IPS-NIHi11 (cell line): ENCODE measurements around the gene E2F3.
"Not testable (repeated sequence)": the region's sequence is repeated elsewhere in the genome, so short reads cannot be mapped to it uniquely, and the experiment has no call there.

ENCODE experiments used
- DNase-seq: peaks from one replicate; pipeline ENCODE4 v3.0.0; 2012; ENCODE audit warnings: mixed read lengths, low spot score

The E2F3 gene

DNA sequence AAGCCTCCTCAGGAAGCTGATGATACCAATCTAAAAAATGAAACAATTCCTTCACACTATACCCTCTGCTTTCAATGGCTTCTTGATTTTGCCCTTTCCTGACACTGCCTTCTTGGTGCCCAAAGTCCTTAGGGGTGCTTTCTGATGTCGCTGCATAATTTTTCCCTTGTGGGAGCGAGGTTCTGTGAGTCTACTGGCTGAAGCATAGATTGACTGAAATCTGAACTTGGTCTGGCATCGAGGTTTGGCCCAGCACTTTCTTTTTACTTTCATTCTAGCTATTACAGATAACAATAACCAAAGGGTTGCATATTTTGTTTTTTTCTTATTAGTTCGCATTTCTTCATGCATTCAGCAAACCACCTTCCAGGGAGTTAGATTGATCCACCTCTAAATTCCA, 65.8 kb downstream of the E2F3 start:
- DNase-seq: no peak

DNA sequence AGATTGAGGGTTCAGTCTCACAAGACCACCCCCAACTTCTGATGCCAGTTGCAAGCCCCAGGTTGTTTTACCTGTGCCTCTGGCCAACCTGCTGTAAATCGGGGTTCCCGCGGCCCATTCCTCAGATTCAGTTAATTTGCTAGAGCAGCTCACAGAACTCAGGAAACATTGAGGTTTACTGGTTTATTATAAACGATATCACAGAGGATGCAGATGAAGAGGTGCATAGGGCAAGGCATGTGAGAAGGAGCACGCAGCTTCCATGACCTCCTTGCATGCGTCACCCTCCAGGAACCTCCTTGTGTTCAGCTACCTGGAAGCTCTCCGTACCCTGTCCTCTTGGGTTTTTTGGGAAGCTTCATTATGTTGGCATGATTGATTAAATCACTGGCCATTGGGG, 66.5 kb downstream of the E2F3 start:
- DNase-seq: no peak

- no peak for DNase-seq
These were observed 71.1 kb downstream of the E2F3 start for GRCh38 chr6:20472748-20473147.

DNA sequence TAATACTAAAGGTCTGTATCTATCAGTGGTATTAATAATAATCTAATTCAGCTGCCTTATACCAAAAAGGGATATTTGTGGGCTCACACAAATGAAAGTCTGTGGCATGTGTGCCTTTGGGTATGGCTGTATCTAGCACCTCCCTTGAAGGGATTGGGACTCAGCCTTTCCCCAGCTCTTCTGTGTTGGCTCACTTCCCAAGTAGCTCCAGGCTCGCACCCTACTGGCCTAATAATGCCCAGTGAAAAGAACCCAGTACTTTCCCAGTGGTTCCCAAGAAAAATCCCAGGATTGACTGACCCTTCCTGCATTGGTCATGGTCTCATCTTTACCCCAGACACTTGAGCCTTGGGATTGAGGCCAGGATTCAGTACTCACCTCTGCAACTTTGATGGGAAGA, 71.8 kb downstream of the E2F3 start:
- DNase-seq: no peak

DNA sequence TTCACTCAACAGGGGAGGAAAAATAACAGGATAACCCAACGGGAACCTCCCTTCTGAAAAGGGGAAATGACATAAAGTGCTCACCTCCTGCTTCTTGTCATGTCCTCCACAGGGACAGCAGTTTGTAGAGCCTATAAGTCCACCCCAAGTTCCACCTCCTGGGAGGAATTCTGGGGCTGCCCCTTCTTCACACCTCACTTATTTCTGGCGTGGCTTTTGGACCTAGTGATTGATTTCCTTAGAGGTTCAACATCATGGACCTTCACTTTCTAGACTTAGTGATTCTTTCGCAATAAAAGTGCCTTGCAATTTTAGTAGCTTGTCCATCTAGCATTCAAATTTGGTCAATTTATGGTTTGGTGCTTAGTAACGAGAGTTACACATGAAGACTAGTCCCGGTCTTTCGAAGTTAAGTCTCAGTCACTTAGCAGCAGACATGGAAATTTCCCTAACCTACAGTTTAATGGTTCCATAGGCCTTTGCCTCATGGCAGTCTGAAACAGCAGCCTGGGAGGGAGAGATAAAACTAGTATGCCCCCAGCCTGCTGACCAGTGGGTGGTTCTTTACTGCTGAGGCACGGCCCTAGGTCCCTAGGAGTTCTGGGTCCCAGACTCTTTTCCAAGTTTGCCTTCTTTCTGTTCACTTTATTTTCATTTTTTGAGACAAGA, 73.3 kb downstream of the E2F3 start:
- no peak for DNase-seq

GRCh38 chr6:20476501-20477043, 74.9 kb downstream of the E2F3 start:
- DNase-seq: no peak

GRCh38 chr6:20477485-20477884, 75.8 kb downstream of the E2F3 start:
- no peak for DNase-seq

DNA sequence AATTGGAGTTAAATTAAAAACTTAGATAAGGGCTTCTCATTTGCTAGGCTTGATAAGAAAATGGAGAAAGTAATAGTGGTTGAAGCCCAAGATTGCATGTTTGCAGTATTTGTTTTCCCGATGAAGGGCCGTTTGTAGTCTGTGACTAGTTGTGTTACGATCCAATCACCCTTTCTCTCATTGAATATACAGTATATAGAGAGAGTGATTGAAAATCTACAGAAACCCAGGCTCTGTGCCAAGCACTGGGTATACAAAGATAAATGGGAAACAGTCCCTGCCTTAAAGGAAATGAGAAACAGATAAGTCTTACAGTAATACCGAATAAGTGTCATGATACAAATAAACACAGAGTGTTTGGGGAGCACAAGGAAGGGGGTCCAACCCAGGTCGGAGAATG, 77.4 kb downstream of the E2F3 start:
- DNase-seq: no peak

- no peak for DNase-seq
These were observed 77.8 kb downstream of the E2F3 start for GRCh38 chr6:20479526-20479925.

- DNase-seq: no peak
These were observed 79.6 kb downstream of the E2F3 start for GRCh38 chr6:20481281-20481680.

DNA sequence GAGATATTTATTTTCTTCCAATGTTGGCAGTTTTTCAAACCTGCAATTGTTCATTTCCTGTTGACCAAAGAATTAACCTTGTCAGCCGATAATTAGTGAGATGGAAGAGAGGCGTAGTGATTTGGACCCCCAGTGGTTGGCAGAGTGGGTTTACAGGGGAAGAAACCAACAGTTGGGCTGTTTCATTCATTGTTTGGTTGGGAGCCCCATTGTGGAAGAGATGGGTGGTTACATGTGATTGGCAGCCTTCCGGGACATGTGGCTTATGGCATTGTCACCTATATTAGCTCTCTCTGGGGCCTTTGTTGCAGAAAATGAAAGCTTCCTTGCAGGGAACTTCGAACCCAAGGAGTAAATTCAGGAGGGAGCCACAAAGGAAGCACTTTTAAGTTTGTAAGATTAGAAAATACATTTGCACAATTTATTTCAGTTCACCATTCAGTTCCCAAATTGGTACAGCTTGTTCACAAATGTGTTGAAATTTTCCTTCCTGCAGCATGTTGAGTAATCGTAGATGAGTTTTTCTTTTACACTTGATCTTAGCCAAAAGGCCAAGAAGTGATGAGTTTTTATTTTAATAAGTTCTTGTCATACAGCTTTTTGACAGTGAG, 82.3 kb downstream of the E2F3 start:
- DNase-seq: peak; percentile 17

DNA sequence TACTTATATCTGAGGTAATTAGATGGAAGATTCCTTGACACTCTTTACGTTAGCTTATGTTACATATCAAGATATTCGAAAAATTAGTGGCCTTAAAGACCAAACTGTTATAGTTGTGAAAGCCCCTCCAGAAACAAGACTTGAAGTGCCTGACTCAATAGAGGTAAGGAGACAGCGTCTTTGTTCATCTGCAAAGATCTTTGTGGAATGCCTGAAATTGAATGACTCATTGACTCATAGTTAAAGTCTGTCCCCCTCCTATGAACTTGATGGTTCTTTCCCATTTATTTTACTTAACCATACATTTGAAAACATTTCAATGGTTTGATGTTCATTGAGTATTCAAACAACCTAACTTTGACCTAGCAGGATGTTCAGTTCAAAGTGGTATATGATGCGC, 85.0 kb downstream of the E2F3 start:
- DNase-seq: no peak

DNA sequence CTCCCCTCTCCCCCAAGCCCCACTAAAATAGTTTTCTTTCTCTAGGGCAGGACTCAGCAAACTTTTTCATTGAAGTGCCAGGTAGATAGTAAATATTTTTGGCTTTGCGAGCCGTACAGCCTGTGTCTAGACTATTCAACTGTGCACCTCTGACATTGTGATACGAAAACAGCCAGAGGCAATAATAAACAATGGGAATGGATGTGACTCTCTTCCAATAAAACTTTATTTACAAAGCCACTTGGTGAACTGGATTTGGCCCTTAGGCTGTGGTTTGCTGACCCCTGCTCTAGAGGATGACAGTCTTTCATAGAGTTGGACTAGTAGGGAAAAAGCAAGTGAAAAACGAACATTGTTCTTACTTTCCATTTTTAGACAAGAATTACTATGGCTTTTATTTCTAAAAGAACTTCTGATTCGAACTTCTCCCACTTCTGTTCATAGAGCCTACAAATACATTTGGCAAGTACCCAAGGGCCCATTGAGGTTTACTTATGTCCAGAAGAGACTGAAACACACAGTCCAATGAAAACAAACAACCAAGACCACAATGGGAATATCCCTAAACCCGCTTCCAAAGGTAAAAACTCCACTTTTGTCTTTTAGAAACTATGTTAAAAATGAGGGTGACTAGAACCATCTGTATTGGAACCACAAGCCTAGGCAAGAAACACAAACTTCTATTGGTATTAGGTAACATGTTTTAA, 86.1 kb downstream of the E2F3 start:
- DNase-seq: no peak

DNA sequence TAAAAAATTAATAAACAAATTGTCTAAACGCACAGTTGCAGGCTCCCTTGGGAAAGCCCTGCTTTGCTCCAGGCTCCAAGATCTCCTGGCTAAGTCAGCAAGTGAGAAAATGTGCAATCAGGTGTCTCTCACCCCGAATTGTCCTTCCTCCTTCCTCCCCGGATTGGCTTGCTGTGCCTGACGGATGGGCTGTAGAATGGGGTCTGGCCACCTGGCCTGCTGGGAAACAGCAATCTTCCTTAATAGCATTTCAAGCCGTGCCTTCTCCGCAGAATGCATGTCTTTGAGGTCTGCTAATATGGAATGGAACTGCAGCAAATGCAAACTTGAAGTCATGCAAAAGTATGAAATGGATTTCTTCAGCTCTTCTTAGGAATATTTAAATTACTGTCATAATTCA, 88.9 kb downstream of the E2F3 start:
- DNase-seq: no peak

- DNase-seq: no peak
These were observed 90.4 kb downstream of the E2F3 start for GRCh38 chr6:20492099-20492498.

GRCh38 chr6:20497216-20498040, 95.7 kb downstream of the E2F3 start:
- DNase-seq: no peak

GRCh38 chr6:20498041-20498385, 96.3 kb downstream of the E2F3 start:
- DNase-seq: no peak

- DNase-seq: no peak
These were observed 107.5 kb downstream of the E2F3 start for GRCh38 chr6:20509212-20509611.

GRCh38 chr6:20511852-20512251, 110.2 kb downstream of the E2F3 start:
- DNase-seq: no peak

- DNase-seq: not testable (repeated sequence)
These were observed 123.5 kb downstream of the E2F3 start for GRCh38 chr6:20525208-20525607.

DNA sequence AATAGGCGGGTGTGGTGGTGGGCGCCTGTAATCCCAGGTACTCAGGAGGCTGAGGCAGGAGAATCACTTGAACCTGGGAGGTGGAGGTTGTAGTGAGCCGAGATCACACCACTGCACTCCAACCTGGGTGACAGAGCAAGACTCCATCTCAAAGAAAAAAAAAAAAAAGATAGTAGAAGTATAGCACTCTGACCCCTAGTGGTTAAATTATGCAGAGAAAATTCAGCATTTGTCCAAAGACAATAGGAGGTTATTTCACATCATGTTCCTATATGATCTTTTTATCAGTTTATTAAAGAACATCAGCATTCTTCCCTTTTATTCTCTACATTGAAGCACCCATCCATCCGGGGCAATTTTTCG, 127.4 kb downstream of the E2F3 start:
- peak; percentile 28 for DNase-seq

DNA sequence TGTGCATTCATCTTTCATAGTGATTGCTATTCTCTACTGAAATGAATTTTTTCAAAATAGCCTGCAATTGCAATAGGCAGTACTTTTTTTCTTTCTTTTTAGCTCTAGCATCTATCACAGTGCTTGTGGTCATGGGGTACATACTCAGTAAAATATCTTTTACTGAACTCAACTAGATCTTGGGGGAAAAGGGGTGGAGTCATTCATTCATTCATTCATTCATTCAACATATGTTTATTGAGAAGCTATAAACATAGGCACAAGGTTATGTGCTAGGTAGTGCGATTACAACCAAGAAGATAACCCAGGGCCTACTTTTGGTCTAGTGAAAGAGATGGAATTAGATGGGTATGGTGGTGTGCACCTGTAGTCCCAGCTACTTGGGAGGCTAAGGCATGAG, 131.2 kb downstream of the E2F3 start:
- no peak for DNase-seq
